Measurements from ENCODE around the gene MIAT. TPM values are rescaled to one million over a fixed set of nuclear protein-coding genes. Genes with fewer than 3 reads are reported as not detected.

MIAT gene
- total RNA-seq, 4 donors from 2014 or later = 1.00 to 17.1 (median 3.0) TPM

GRCh38 chr22:26671317-26672059 lies 14.1 kb downstream of the MIAT start:
- TF ChIP-seq CTCF (IDR thresholded peaks at IDR 0.05) (no peak), EP300 (IDR thresholded peaks at IDR 0.05; ENCODE audit: low read depth) (no peak), POLR2AphosphoS5 (IDR thresholded peaks at IDR 0.05) (peak in 1 of 3 donors; percentile 41)
- DNase-seq = peak; percentile 60
- Histone ChIP-seq H3K4me1 (peaks cover 9 to 30% (median 23%) of the 10 kb centered on the region in 4 donors), H3K4me3 (no peak overlapping the region), H3K9me3 (no peaks in the 10 kb centered on the region), H3K36me3 (no peaks in the 10 kb centered on the region), H3K27ac (peak overlapping the region; percentile 92 to 97 (median 96)), H3K27me3 (no peaks in the 10 kb centered on the region)
- in situ Hi-C loops (cut with MboI; ENCODE audit: low pct_ligation_motif_present in 1 of 4, low pct_unique_long_range_greater_than_20kb in 1 of 4, low sequenced_read_pairs in 3 of 4) (no loop called here), intact Hi-C loops (cut with DNase I; ENCODE audit: low total_unique reads) (no loop called here)
- 71 to 85% methylated on average over 4 to 14 of the region's 15 CpGs for WGBS, 2 donors (ENCODE audit: low coverage in 1 of 2)

GRCh38 chr22:26672060-26672471 lies 14.7 kb downstream of the MIAT start:
- WGBS, 2 donors (ENCODE audit: low coverage in 1 of 2) = 74 to 93% methylated on average over 8 of the region's 8 CpGs
- Histone ChIP-seq H3K4me1 (peaks cover 9 to 30% (median 23%) of the 10 kb centered on the region in 4 donors), H3K27ac (peak overlapping the region; percentile 92 to 97 (median 96)), H3K36me3 (no peaks in the 10 kb centered on the region), H3K4me3 (peak overlapping the region in 3 of 4 donors; percentile 58 to 86 (median 70)), H3K27me3 (no peaks in the 10 kb centered on the region), H3K9me3 (no peaks in the 10 kb centered on the region)
- TF ChIP-seq POLR2A (IDR thresholded peaks at IDR 0.05) (no peak), POLR2AphosphoS5 (IDR thresholded peaks at IDR 0.05) (no peak), CTCF (IDR thresholded peaks at IDR 0.05) (no peak), EP300 (IDR thresholded peaks at IDR 0.05; ENCODE audit: low read depth) (no peak)
- peak; percentile 21 for DNase-seq
- in situ Hi-C loops (cut with MboI; ENCODE audit: low pct_ligation_motif_present in 1 of 4, low pct_unique_long_range_greater_than_20kb in 1 of 4, low sequenced_read_pairs in 3 of 4) (no loop called here), intact Hi-C loops (cut with DNase I; ENCODE audit: low total_unique reads) (no loop called here)

DNA sequence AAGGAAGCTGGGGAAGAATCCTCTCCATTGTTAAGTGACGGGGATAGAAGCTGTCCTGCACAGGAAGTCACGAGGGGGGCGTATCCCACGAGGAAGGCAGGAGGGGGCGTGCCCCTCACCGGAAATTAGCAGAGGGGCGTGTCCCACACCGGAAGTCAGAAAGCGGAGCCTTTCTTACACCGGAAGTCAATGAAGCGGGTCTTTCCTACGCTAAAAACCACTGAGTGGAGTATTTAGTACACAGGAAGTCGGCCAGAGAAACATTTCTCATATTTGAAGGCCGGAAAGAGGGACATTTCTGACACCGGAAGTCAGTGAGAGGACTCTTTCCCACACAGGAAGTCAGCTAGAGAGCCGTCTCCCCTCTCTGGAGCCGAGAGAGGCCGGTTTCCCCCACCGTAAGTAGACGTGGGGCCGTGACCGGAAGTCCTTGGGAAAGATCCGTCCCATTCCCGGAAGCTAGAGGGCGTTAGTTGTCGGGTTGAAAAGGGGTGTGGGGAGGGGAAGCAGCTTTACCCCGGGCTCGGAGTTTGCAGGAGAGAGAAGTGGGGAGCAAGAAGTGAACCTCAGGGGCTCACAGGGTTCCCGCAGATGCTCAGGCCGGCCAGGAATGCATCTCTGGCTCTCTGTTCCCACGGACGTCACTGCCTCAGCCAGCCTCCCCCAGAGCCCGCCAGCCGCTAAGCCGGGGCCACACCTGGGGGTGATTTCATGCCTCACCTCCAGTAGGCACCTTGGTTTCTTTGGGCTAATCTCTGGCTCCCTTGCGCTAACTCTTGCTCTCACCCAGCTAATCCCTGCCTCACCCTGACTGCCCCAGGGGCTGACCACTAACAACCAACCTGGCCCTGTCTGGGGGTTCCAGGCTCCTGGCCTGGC lies 15.4 kb downstream of the MIAT start:
- TF ChIP-seq POLR2A (IDR thresholded peaks at IDR 0.05) (peak; percentile 66), EP300 (IDR thresholded peaks at IDR 0.05; ENCODE audit: low read depth) (peak; percentile 3), POLR2AphosphoS5 (IDR thresholded peaks at IDR 0.05) (peak; percentile 57 to 75 (median 68)), CTCF (IDR thresholded peaks at IDR 0.05) (peak; percentile 40 to 70 (median 48))
- intact Hi-C loops (cut with DNase I; ENCODE audit: low total_unique reads) = no loop called here
- no peaks in the 10 kb centered on the region for H3K36me3 ChIP-seq
- H3K27me3 ChIP-seq = no peaks in the 10 kb centered on the region
- WGBS, 2 donors (ENCODE audit: low coverage in 1 of 2) = 0 to 1% methylated on average over 6 to 35 of the region's 36 CpGs
- peak overlapping the region; percentile 92 to 97 (median 96) for H3K27ac ChIP-seq
- DNase-seq = peak; percentile 95
- peaks cover 9 to 30% (median 23%) of the 10 kb centered on the region in 4 donors for H3K4me1 ChIP-seq
- H3K9me3 ChIP-seq = no peaks in the 10 kb centered on the region
- H3K4me3 ChIP-seq = peak overlapping the region; percentile 58 to 86 (median 70)
- in situ Hi-C loops (cut with MboI; ENCODE audit: low pct_ligation_motif_present in 1 of 4, low pct_unique_long_range_greater_than_20kb in 1 of 4, low sequenced_read_pairs in 3 of 4) = no loop called here

DNA sequence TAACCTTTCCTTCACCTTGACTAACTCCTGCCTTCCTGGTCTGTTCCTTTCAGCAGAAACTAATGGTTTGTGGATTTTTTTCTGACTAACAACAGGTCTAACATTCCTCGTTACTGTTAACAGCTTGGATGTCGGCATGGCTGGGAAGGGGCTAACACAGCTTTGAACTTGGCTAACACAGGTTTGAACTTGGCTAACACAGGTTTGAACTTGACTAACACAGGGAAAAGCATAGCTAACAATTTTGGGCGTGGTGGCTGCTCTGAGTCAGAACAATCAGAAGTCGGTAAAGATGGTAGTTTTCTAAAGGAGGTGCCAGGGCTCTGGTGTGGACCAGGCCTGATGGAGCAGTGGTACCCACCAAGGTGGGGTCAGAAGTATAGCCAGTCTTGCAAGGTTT lies 16.1 kb downstream of the MIAT start:
- Histone ChIP-seq H3K27me3 (no peaks in the 10 kb centered on the region), H3K9me3 (no peaks in the 10 kb centered on the region), H3K4me1 (peaks cover 9 to 30% (median 23%) of the 10 kb centered on the region in 4 donors), H3K4me3 (peak overlapping the region; percentile 58 to 86 (median 70)), H3K36me3 (no peaks in the 10 kb centered on the region), H3K27ac (peak overlapping the region; percentile 92 to 97 (median 96))
- in situ Hi-C loops (cut with MboI; ENCODE audit: low pct_ligation_motif_present in 1 of 4, low pct_unique_long_range_greater_than_20kb in 1 of 4, low sequenced_read_pairs in 3 of 4) (no loop called here), intact Hi-C loops (cut with DNase I; ENCODE audit: low total_unique reads) (no loop called here)
- DNase-seq = peak; percentile 22
- no peak for TF ChIP-seq EP300 (IDR thresholded peaks at IDR 0.05; ENCODE audit: low read depth)
- TF ChIP-seq CTCF (IDR thresholded peaks at IDR 0.05) = no peak
- no peak for TF ChIP-seq POLR2A (IDR thresholded peaks at IDR 0.05)
- no peak for TF ChIP-seq POLR2AphosphoS5 (IDR thresholded peaks at IDR 0.05)
- WGBS, 2 donors (ENCODE audit: low coverage in 1 of 2) = 13 to 25% methylated on average over 3 to 4 of the region's 4 CpGs

Measured in transverse colon (tissue), 4 donors.